HEK293 (cell line): ENCODE measurements around the gene CKS1B.

Experiments
- GFI1B ChIP-seq: fragments of 450-650 bp; formaldehyde crosslinking; IDR thresholded peaks from 2 replicates; pipeline ENCODE4 v1.5.1; 2016; ENCODE audit warnings: missing biosample characterization, missing genetic modification characterization
- HOXA7 ChIP-seq: sonication (generic); formaldehyde crosslinking; IDR thresholded peaks from 2 replicates; pipeline ENCODE4 v1.8.1; 2022; ENCODE audit warnings: missing genetic modification reagents, borderline replicate concordance
- HOXD13 ChIP-seq: sonication (generic); formaldehyde crosslinking; IDR thresholded peaks from 2 replicates; pipeline ENCODE4 v1.8.0; 2022; ENCODE audit warnings: missing genetic modification reagents, borderline replicate concordance
- KLF1 ChIP-seq: fragments of 450-650 bp; formaldehyde crosslinking; IDR thresholded peaks from 2 replicates; pipeline ENCODE4 v1.5.1; 2016; ENCODE audit warnings: missing biosample characterization, missing genetic modification characterization
- KLF7 ChIP-seq: fragments of 450-650 bp; formaldehyde crosslinking; IDR thresholded peaks from 2 replicates; pipeline ENCODE4 v1.5.1; 2016; ENCODE audit warnings: missing biosample characterization, missing genetic modification characterization, borderline replicate concordance
- KLF9 ChIP-seq: fragments of 450-650 bp; formaldehyde crosslinking; IDR thresholded peaks from 2 replicates; pipeline ENCODE4 v1.5.1; 2016; ENCODE audit warnings: missing biosample characterization, missing genetic modification characterization, low read depth
- PRDM1 ChIP-seq: fragments of 450-650 bp; formaldehyde crosslinking; IDR thresholded peaks from 2 replicates; pipeline ENCODE4; 2016; ENCODE audit warnings: missing biosample characterization, missing genetic modification characterization
- SCRT2 ChIP-seq: fragments of 450-650 bp; formaldehyde crosslinking; IDR thresholded peaks from 2 replicates; pipeline ENCODE4 v1.5.1; 2016; ENCODE audit warnings: missing biosample characterization, missing genetic modification characterization
- ZBTB20 ChIP-seq: fragments of 450-650 bp; formaldehyde crosslinking; IDR thresholded peaks from 2 replicates; pipeline ENCODE4 v1.5.1; 2016; ENCODE audit warnings: missing biosample characterization, missing genetic modification characterization
- ZBTB21 ChIP-seq: fragments of 450-650 bp; formaldehyde crosslinking; IDR thresholded peaks from 2 replicates; pipeline ENCODE4 v1.5.1; 2017; ENCODE audit warnings: missing biosample characterization, missing genetic modification characterization
- ZFHX2 ChIP-seq: fragments of 450-650 bp; formaldehyde crosslinking; conservative IDR thresholded peaks from 2 replicates; pipeline ENCODE4 v1.5.1; 2016; ENCODE audit warnings: missing biosample characterization, missing genetic modification characterization
- ZFP41 ChIP-seq: fragments of 450-650 bp; formaldehyde crosslinking; IDR thresholded peaks from 2 replicates; pipeline ENCODE4 v1.5.1; 2016; ENCODE audit warnings: missing biosample characterization, missing genetic modification characterization, borderline replicate concordance
- ZNF133 ChIP-seq: fragments of 450-650 bp; formaldehyde crosslinking; IDR thresholded peaks from 2 replicates; pipeline ENCODE4 v1.5.1; 2016; ENCODE audit warnings: missing biosample characterization, missing genetic modification characterization
- ZNF19 ChIP-seq: fragments of 450-650 bp; formaldehyde crosslinking; IDR thresholded peaks from 2 replicates; pipeline ENCODE4; 2016; ENCODE audit warnings: missing biosample characterization, missing genetic modification characterization, low read depth
- ZNF202 ChIP-seq: fragments of 450-650 bp; formaldehyde crosslinking; IDR thresholded peaks from 2 replicates; pipeline ENCODE4 v1.5.1; 2016; ENCODE audit warnings: missing biosample characterization, missing genetic modification characterization, borderline replicate concordance
- ZNF211 ChIP-seq: fragments of 450-650 bp; formaldehyde crosslinking; IDR thresholded peaks from 2 replicates; pipeline ENCODE4 v1.5.1; 2016; ENCODE audit warnings: low read depth, missing biosample characterization, missing genetic modification characterization
- ZNF248 ChIP-seq: fragments of 450-650 bp; formaldehyde crosslinking; IDR thresholded peaks from 2 replicates; pipeline ENCODE4 v1.5.1; 2017; ENCODE audit warnings: missing biosample characterization, missing genetic modification characterization
- ZNF311 ChIP-seq: fragments of 450-650 bp; formaldehyde crosslinking; IDR thresholded peaks from 2 replicates; pipeline ENCODE4 v1.5.1; 2017; ENCODE audit warnings: missing biosample characterization, missing genetic modification characterization, borderline replicate concordance
- ZNF324 ChIP-seq: fragments of 450-650 bp; formaldehyde crosslinking; IDR thresholded peaks from 2 replicates; pipeline ENCODE4 v1.5.1; 2016; ENCODE audit warnings: missing biosample characterization, missing genetic modification characterization
- ZNF391 ChIP-seq: fragments of 450-650 bp; formaldehyde crosslinking; IDR thresholded peaks from 2 replicates; pipeline ENCODE4 v1.5.1; 2016; ENCODE audit warnings: low read depth, missing biosample characterization, missing genetic modification characterization, borderline replicate concordance
- ZNF521 ChIP-seq: fragments of 450-650 bp; formaldehyde crosslinking; IDR thresholded peaks from 2 replicates; pipeline ENCODE4 v1.5.1; 2017; ENCODE audit warnings: missing biosample characterization, mild to moderate bottlenecking, missing genetic modification characterization
- ZNF555 ChIP-seq: fragments of 450-650 bp; formaldehyde crosslinking; conservative IDR thresholded peaks from 2 replicates; pipeline ENCODE4 v1.5.1; 2017; ENCODE audit warnings: missing biosample characterization, mild to moderate bottlenecking, missing genetic modification characterization, inconsistent platforms
- ZNF571 ChIP-seq: fragments of 450-650 bp; formaldehyde crosslinking; IDR thresholded peaks from 2 replicates; pipeline ENCODE4 v1.5.0; 2017; ENCODE audit warnings: missing biosample characterization, missing genetic modification characterization
- ZNF621 ChIP-seq: fragments of 450-650 bp; formaldehyde crosslinking; IDR thresholded peaks from 2 replicates; pipeline ENCODE4 v1.5.1; 2017; ENCODE audit warnings: missing biosample characterization, missing genetic modification characterization
- ZNF624 ChIP-seq: fragments of 450-650 bp; formaldehyde crosslinking; IDR thresholded peaks from 2 replicates; pipeline ENCODE4 v1.5.1; 2017; ENCODE audit warnings: missing biosample characterization, missing genetic modification characterization
- ZNF629 ChIP-seq: fragments of 450-650 bp; formaldehyde crosslinking; IDR thresholded peaks from 2 replicates; pipeline ENCODE4 v1.5.1; 2017; ENCODE audit warnings: missing biosample characterization, missing genetic modification characterization
- ZNF747 ChIP-seq: fragments of 450-650 bp; formaldehyde crosslinking; IDR thresholded peaks from 2 replicates; pipeline ENCODE4 v1.5.1; 2016; ENCODE audit warnings: missing biosample characterization, missing genetic modification characterization
- TF ChIP-seq, protein P1 (sequence below): fragments of 450-650 bp; formaldehyde crosslinking; IDR thresholded peaks from 2 replicates; pipeline ENCODE4 v1.5.1; 2017; ENCODE audit warnings: missing biosample characterization, missing genetic modification characterization
- TF ChIP-seq, protein P2 (sequence below): fragments of 450-650 bp; formaldehyde crosslinking; IDR thresholded peaks from 2 replicates; pipeline ENCODE4 v1.5.1; 2016; ENCODE audit warnings: missing biosample characterization, missing genetic modification characterization
- TF ChIP-seq, protein P3 (sequence below): fragments of 450-650 bp; formaldehyde crosslinking; IDR thresholded peaks from 2 replicates; pipeline ENCODE4 v1.5.1; 2016; ENCODE audit warnings: missing biosample characterization, missing genetic modification characterization
- TF ChIP-seq, protein P4 (sequence below): IDR thresholded peaks from 2 replicates; pipeline ENCODE4 v1.6.1; 2011; ENCODE audit warnings: mild to moderate bottlenecking, low read depth, low read length, borderline replicate concordance
- TF ChIP-seq, protein P5 (sequence below): fragments of 450-650 bp; formaldehyde crosslinking; IDR thresholded peaks from 2 replicates; pipeline ENCODE4 v1.5.1; 2017; ENCODE audit warnings: missing biosample characterization, missing genetic modification characterization

The CKS1B gene

GRCh38 chr1:154999571-155000410 is 25.3 kb downstream of the CKS1B start (continued):
- TF ChIP-seq, protein P1, sequence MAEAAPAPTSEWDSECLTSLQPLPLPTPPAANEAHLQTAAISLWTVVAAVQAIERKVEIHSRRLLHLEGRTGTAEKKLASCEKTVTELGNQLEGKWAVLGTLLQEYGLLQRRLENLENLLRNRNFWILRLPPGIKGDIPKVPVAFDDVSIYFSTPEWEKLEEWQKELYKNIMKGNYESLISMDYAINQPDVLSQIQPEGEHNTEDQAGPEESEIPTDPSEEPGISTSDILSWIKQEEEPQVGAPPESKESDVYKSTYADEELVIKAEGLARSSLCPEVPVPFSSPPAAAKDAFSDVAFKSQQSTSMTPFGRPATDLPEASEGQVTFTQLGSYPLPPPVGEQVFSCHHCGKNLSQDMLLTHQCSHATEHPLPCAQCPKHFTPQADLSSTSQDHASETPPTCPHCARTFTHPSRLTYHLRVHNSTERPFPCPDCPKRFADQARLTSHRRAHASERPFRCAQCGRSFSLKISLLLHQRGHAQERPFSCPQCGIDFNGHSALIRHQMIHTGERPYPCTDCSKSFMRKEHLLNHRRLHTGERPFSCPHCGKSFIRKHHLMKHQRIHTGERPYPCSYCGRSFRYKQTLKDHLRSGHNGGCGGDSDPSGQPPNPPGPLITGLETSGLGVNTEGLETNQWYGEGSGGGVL (tag by site-specific recombination): peak; percentile 55
- TF ChIP-seq ZNF747 (tag by site-specific recombination) (no peak), ZNF521 (no peak), ZFP41 (tag by site-specific recombination) (no peak), ZNF311 (no peak), ZNF621 (no peak), KLF9 (tag by site-specific recombination) (peak; percentile 75), ZNF571 (tag by site-specific recombination) (no peak), ZFHX2 (tag by site-specific recombination) (peak; percentile 57; the same call in 1 of the 2 replicates), ZNF19 (no peak), ZNF211 (tag by site-specific recombination) (no peak), HOXA7 (CRISPR knock-in tag) (no peak), ZNF624 (tag by site-specific recombination) (no peak), KLF1 (tag by site-specific recombination) (0 out of 2 replicates have a peak, but pooled peaks have one; percentile 31), GFI1B (tag by site-specific recombination) (no peak), ZNF391 (tag by site-specific recombination) (no peak), ZBTB21 (no peak), SCRT2 (no peak), KLF7 (no peak), ZNF248 (tag by site-specific recombination) (no peak), ZNF629 (no peak), HOXD13 (CRISPR knock-in tag) (no peak), ZNF202 (tag by site-specific recombination) (no peak), PRDM1 (tag by site-specific recombination) (no peak), ZBTB20 (peak; percentile 44; the same call in 1 of the 2 replicates), ZNF555 (tag by site-specific recombination) (no peak), ZNF133 (no peak), ZNF324 (tag by site-specific recombination) (no peak)
- TF ChIP-seq, protein P2, sequence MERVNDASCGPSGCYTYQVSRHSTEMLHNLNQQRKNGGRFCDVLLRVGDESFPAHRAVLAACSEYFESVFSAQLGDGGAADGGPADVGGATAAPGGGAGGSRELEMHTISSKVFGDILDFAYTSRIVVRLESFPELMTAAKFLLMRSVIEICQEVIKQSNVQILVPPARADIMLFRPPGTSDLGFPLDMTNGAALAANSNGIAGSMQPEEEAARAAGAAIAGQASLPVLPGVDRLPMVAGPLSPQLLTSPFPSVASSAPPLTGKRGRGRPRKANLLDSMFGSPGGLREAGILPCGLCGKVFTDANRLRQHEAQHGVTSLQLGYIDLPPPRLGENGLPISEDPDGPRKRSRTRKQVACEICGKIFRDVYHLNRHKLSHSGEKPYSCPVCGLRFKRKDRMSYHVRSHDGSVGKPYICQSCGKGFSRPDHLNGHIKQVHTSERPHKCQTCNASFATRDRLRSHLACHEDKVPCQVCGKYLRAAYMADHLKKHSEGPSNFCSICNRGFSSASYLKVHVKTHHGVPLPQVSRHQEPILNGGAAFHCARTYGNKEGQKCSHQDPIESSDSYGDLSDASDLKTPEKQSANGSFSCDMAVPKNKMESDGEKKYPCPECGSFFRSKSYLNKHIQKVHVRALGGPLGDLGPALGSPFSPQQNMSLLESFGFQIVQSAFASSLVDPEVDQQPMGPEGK (tag by site-specific recombination): no peak; the same call in none of the 2 replicates
- TF ChIP-seq, protein P3, sequence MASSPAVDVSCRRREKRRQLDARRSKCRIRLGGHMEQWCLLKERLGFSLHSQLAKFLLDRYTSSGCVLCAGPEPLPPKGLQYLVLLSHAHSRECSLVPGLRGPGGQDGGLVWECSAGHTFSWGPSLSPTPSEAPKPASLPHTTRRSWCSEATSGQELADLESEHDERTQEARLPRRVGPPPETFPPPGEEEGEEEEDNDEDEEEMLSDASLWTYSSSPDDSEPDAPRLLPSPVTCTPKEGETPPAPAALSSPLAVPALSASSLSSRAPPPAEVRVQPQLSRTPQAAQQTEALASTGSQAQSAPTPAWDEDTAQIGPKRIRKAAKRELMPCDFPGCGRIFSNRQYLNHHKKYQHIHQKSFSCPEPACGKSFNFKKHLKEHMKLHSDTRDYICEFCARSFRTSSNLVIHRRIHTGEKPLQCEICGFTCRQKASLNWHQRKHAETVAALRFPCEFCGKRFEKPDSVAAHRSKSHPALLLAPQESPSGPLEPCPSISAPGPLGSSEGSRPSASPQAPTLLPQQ: no peak
- TF ChIP-seq, protein P4, sequence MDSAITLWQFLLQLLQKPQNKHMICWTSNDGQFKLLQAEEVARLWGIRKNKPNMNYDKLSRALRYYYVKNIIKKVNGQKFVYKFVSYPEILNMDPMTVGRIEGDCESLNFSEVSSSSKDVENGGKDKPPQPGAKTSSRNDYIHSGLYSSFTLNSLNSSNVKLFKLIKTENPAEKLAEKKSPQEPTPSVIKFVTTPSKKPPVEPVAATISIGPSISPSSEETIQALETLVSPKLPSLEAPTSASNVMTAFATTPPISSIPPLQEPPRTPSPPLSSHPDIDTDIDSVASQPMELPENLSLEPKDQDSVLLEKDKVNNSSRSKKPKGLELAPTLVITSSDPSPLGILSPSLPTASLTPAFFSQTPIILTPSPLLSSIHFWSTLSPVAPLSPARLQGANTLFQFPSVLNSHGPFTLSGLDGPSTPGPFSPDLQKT: no peak
- TF ChIP-seq, protein P5, sequence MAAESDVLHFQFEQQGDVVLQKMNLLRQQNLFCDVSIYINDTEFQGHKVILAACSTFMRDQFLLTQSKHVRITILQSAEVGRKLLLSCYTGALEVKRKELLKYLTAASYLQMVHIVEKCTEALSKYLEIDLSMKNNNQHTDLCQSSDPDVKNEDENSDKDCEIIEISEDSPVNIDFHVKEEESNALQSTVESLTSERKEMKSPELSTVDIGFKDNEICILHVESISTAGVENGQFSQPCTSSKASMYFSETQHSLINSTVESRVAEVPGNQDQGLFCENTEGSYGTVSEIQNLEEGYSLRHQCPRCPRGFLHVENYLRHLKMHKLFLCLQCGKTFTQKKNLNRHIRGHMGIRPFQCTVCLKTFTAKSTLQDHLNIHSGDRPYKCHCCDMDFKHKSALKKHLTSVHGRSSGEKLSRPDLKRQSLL (tag by site-specific recombination): no peak
